ENCODE results near the gene IRS1.

GRCh38 chr2:226683196-226683595 lies 116.4 kb downstream of the IRS1 start:
- no peak for TF ChIP-seq GATA3 (IDR thresholded peaks at IDR 0.05; ENCODE audit: low read depth, low read length)
- no peak for TF ChIP-seq GATA2 (IDR thresholded peaks at IDR 0.05; ENCODE audit: low read depth, low read length)
